GM18517 (cell line): ENCODE data around the gene BPNT1.
A peak's percentile ranks its signal among the peaks of the same experiment; 100 is the strongest.
"Not testable (repeated sequence)": the region's sequence is repeated elsewhere in the genome, so short reads cannot be mapped to it uniquely, and the experiment has no call there.

ENCODE experiments used
- ATAC-seq: cut with Tn5 transposase; IDR thresholded peaks from one replicate; pipeline ENCODE4 v1.9.1; 2021; ENCODE audit warnings: mild to moderate bottlenecking, moderate library complexity; ENCODE audit not compliant: unreplicated experiment

The BPNT1 gene

GRCh38 chr1:220089650-220090556 lies at the start of gene BPNT1:
TSS of gene BPNT1 (minus strand) at chr1:220089788. CDS start at chr1:220079846, 9,942 bp downstream.
- ATAC-seq = peak; percentile 67

DNA sequence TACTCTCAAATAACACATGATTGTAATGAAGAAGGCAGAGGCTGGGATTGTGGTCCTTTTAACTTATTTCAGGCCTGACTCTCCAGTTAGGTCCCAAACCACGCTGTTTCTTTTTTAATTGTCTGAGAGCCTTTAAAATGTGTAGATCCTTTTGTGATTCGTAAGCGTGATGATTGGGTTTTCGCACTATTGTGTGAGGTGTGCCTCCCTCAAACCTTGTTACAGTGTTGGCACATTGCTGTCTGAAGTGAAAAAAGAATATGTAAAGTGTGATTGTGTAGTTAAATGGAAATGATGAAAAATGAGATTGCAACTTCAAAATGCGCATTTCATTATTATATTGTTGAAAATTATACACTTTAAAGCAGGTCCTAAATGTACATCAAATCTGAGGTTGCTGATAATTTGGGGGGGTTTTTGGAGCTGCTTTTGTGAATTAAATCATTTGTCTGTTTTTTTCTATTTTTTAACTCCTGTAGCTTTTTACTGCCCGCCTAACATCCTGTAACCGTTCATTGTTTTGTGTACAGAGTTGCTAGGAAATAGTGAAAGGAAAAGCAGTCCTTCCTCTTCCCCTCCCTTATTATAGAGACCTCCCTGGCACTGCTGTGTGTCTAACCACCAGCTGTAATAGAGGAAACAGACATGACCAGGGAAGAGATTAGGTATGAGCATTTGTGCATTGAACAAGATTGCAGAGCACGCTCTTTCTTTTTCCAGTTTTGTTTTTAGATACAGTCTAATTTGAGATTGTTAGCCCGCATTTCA lies 47.6 kb upstream of the BPNT1 start:
- ATAC-seq = no peak

- no peak for ATAC-seq
These were observed 46.2 kb upstream of the BPNT1 start for GRCh38 chr1:220135755-220136154.

GRCh38 chr1:220129479-220130210 lies 40.1 kb upstream of the BPNT1 start:
- no peak for ATAC-seq

DNA sequence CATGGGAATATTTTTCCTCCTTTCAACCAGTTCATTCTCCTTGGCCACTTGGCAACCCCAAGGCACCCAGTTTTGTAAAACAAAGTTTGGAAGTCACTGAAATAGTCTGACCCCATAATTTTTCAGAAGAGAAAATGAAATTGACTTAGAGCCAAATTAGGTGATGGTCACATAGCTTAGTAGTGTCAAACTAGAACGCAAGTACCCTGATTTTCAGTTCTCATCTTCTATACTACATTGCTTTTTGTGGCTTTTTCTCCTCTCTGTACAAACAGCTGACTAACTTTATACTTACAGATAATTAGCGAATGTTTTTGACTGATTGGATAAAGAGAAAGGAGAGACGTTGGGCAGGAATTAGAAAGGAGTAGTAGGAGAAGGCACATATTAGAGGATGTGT lies 37.5 kb upstream of the BPNT1 start:
- ATAC-seq = no peak

- no peak for ATAC-seq
These were observed 35.0 kb upstream of the BPNT1 start for GRCh38 chr1:220124542-220124941.

GRCh38 chr1:220123889-220124288 lies 34.3 kb upstream of the BPNT1 start:
- ATAC-seq = no peak

DNA sequence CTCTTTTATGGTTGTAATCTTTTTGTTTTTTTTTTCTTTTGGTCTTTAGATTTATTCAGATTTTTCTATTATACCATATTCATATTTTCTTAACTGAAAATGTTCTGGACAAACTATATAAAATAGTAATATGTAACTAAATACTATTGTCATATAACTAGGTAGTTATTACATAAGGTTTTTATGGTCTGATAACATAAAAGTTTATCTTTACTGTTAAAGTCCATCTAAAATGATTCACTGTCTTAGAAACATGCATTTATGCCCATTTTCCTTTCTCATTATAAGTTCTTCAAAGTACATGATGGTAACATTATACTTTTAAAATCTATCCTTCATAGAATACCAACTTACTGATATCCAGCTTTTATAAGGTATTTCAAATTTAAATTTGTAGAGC lies 33.5 kb upstream of the BPNT1 start:
- ATAC-seq = no peak

DNA sequence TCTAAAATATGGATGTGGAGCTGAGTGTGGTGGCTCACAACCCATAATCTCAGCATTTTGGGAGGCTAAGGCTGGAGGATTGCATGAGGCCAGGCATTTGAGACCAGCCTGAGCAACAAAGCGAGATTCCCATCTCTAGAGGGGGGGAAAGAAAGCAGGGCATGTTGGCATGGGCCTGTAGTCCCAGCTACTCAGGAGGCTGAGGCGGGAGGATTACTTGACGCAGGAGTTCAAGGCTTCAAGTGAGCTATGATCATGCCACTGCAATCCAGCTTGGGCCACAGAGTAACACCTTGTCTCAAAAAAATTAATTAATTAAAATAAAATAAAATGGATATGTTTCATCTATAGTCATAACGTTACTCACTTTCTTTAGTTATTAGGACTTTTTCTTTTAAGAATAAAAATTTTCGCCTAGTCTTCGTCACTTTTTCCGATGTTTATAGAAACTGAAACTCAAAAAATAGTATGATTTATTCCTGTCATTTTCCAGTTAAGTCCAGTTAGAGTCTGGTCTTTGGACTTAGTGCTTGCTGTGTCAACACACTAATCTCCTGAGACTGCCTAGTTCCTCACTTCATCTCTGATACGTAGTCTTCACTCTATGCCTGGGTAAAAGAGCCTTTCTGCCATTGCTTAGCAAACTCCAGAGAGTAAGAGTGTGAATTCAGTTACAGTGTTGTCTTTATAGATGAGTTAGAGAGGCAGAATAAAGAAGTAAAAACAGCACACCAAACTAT lies 32.4 kb upstream of the BPNT1 start:
- ATAC-seq = no peak

GRCh38 chr1:220119043-220119512 lies 29.5 kb upstream of the BPNT1 start:
- ATAC-seq = no peak

DNA sequence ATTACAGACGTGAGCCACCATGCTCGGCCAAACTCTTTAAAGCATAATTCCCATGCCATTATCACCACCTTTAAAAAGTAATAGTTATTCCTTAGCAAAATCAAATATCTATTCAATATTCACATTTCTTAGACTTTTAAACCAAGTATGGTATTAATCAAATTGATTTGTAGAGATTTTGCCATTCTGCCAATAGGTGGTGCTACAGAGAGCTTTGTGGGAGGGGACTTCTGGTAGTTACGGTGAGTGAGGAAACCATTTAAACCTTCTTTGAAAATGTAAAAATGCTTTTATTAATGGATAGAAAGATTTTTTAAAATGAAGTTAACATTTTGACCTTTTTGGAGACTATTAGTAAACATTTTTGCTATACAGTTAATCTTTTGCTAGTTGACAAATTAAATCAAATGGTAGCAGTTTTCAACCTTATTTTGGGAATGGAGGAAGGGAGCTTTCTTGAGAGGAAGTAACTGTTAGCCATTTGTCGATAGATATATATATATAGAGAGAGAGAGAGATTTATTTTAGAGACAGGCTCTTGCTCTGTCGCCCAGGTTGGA lies 23.6 kb upstream of the BPNT1 start:
- no peak for ATAC-seq

- not testable (repeated sequence) for ATAC-seq
These were observed 23.0 kb upstream of the BPNT1 start for GRCh38 chr1:220112600-220112999.

- ATAC-seq = not testable (repeated sequence)
These were observed 20.9 kb upstream of the BPNT1 start for GRCh38 chr1:220110473-220110872.

DNA sequence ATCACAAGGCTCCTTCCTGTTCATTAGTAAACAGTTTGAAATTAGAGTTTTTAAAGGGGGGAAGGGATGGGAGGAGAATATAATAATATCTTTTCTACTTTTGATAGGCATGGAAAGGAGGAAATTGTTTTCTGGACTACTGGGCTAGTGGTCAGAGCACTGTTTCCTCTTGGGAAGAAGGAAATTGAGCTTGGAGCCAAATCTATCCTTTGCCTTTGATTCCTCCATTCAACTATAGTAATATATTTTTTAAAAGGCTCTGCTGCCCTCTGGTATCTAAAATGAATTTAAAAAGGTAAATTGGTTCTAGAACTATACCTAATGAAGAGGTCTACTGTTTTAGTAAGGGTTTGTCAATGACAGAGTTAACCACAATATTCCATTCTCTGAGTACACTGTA lies 10.2 kb upstream of the BPNT1 start:
- no peak for ATAC-seq

- peak; percentile 38 for ATAC-seq
These were observed 4.7 kb upstream of the BPNT1 start, which contains the start of gene IARS2 for GRCh38 chr1:220094016-220094911. TSS of gene IARS2 (plus strand) at chr1:220094132. CDS start at chr1:220094217, 85 bp downstream.

GRCh38 chr1:220093361-220094015 lies 3.9 kb upstream of the BPNT1 start:
- ATAC-seq = peak; percentile 14

GRCh38 chr1:220092694-220093093 lies 3.1 kb upstream of the BPNT1 start:
- ATAC-seq = no peak

GRCh38 chr1:220086261-220086686 lies 3.3 kb downstream of the BPNT1 start:
- ATAC-seq = peak; percentile 46
